ENCODE measurements around the gene FGFR3.

The FGFR3 gene

DNA sequence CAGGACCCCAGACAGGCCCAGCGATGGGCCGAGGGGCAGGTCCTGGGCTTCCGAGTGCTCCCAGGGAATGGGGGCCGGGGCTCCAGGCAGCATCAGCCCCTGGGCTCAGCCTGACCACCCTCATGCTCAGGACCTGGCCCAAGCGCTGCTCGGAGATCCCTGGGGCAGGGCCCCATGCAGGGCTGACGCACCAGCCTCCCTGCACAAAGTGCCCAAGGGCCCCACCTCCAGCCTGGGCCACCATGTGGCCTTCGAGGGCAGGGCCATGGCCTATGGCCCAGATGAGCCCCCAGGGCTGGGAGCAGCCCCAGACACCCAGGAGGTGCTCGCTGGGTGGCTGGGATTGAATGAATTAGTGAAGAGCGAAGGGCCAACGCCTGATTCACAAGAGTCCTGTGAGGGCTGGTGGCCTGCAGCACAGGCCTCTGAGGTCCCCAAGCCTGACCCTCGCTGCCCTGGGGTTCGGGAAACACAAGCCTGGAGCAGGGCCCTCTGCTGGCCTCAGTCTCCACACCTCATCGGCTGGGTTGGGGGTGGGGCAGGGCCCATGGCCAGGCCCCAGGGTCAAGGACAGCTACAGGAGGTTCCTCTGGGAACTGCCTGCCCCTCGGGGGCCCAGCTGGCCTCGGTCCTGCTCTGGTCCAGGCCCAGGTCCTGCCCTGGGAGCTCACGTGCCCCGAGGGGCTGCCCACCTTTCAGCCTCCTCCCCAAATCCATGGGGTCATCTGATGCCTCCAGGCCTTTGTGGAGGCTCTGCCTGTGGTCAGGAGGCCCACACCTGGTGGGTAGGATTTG is 13.3 kb upstream of the FGFR3 start:
- H3K4me3 ChIP-seq (ENCODE audit: control insufficient read depth, low read depth, low read length): no peak overlapping the region
- TF ChIP-seq, protein P1, sequence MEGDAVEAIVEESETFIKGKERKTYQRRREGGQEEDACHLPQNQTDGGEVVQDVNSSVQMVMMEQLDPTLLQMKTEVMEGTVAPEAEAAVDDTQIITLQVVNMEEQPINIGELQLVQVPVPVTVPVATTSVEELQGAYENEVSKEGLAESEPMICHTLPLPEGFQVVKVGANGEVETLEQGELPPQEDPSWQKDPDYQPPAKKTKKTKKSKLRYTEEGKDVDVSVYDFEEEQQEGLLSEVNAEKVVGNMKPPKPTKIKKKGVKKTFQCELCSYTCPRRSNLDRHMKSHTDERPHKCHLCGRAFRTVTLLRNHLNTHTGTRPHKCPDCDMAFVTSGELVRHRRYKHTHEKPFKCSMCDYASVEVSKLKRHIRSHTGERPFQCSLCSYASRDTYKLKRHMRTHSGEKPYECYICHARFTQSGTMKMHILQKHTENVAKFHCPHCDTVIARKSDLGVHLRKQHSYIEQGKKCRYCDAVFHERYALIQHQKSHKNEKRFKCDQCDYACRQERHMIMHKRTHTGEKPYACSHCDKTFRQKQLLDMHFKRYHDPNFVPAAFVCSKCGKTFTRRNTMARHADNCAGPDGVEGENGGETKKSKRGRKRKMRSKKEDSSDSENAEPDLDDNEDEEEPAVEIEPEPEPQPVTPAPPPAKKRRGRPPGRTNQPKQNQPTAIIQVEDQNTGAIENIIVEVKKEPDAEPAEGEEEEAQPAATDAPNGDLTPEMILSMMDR (IDR thresholded peaks at IDR 0.05; ENCODE audit: control insufficient read depth, insufficient read depth, low read depth, low read length, missing control alignments): no peak
- no peak for DNase-seq (ENCODE audit: low read depth)

DNA sequence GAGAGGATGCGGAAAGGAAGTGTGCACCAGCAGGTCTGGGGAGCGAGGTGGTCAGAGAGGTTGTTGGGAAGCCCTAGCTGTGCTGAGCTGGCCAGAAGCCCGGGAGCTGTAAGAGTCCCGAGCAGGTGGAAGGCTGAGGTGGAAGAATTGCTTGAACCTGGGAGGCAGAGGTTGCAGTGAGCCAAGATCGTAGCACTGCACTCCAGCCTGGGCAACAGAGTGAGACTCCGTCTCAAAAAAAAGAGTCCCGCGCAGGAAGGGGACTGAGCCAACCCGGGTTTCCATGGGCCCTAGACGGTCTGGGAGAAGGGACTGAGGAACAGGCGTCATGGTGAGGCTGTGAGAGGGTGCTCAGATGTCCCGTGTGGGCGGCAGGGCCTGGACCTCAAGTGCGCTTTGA is 12.7 kb upstream of the FGFR3 start:
- no peak for DNase-seq (ENCODE audit: low read depth)
- TF ChIP-seq, protein P1 (IDR thresholded peaks at IDR 0.05; ENCODE audit: control insufficient read depth, insufficient read depth, low read depth, low read length, missing control alignments): no peak
- no peak overlapping the region for H3K4me3 ChIP-seq (ENCODE audit: control insufficient read depth, low read depth, low read length)

DNA sequence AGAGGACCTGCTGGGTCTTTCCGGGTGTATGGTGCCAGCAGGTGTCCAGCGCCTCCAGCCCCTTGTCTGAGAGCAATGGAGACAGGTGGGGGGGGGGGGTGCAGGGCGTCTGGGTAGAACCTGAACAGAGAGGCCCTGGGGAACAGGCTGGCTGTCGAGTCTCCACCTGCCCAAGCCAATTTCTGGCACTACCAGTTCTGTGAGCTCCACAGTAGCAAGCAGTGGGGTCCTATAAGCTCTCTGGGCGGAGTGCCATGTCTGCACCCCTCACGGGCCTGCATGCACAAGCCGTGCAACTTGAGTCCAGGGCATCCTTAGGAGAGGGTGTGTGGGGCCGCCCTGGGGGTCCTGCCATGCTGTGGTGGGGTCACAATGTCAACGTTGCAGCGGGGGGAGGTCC is 10.1 kb upstream of the FGFR3 start:
- TF ChIP-seq, protein P1 (IDR thresholded peaks at IDR 0.05; ENCODE audit: control insufficient read depth, insufficient read depth, low read depth, low read length, missing control alignments): no peak
- H3K4me3 ChIP-seq (ENCODE audit: control insufficient read depth, low read depth, low read length): no peak overlapping the region

DNA sequence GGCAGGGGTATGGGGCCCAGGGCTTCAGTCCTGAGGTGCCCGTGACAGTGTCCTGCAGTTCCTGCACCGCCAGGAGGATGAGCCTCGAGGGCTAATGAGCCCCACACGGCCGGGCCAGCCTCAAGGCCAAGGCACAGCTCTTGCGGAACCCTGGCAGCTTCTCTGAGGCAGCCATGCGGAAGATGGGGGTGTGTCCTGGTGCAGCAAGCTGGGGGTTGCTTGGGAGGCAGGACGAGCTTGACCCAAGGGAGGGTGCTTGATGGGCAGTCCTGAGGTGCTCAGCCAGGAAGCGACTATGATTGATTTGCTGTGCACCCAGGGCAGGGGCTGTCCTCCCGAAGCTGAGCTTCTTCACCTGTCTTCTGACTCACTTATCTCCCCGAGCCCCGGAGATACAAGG is 9.1 kb upstream of the FGFR3 start:
- TF ChIP-seq, protein P1 (IDR thresholded peaks at IDR 0.05; ENCODE audit: control insufficient read depth, insufficient read depth, low read depth, low read length, missing control alignments): no peak
- no peak overlapping the region for H3K4me3 ChIP-seq (ENCODE audit: control insufficient read depth, low read depth, low read length)
- DNase-seq (ENCODE audit: low read depth): no peak

More for the DNA sequence above, 10.1 kb upstream of the FGFR3 start:
- no peak for DNase-seq (ENCODE audit: low read depth)

DNA sequence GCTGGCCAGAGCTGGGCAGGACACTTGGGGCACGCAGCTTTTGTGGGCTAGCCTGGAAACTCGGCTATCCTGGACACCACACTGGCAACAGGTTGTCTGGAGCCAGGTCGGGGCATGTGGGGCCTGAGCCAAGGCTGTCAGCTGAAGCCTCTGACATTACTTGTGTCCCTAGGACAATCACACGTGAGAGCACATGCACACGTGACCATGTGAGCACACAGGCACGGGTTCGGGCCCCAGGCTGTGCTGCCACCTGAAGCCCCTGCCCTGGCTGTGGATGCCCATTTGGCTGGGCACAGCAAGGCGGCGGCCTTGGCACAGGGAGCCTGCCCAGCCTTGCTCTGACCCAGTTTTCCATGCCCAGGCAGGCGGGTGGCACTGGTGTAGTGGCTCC is 8.7 kb upstream of the FGFR3 start:
- TF ChIP-seq, protein P1 (IDR thresholded peaks at IDR 0.05; ENCODE audit: control insufficient read depth, insufficient read depth, low read depth, low read length, missing control alignments): no peak
- DNase-seq (ENCODE audit: low read depth): no peak
- H3K4me3 ChIP-seq (ENCODE audit: control insufficient read depth, low read depth, low read length): no peak overlapping the region

DNA sequence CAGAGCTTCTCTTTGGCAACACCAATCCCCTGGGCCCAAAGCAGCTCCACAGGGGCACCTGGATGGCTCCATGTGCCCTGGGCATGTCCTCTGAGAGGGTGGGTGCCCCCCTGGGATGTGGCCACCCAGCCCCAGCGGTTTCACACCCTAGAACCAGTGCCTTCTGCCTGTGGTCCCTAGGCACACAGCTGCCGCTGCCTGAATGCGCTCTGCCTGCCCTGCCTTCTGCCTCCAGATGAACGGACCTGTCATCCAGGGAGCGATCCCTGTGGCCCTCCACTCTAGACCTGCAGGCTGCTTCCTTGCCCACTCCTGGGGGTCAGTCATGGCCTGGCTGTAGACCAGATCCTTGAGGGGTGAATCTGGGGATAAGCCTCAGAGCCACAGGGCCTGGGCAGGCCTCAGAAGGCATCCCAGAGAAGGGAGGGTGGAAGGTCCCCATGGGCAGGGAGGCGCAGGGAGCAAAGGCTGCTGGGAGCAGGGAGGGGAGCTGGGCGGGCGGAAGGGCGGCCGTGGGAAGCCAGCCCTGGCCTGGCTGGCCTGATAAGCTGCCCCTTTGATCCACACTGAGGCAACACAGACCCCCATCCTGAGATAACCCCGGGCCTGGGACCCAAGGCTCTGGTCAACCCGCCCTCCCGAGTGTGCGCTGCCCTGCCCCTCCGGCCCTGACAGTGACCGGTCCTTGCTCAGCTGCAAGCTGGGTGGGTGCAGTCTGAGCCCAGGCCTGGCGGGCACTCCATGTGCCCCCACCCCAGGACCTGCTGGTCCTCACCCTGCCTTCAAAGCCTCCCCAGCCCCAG is 8.1 kb upstream of the FGFR3 start:
- DNase-seq (ENCODE audit: low read depth): no peak
- TF ChIP-seq, protein P1 (IDR thresholded peaks at IDR 0.05; ENCODE audit: control insufficient read depth, insufficient read depth, low read depth, low read length, missing control alignments): no peak

More for the DNA sequence above, 8.1 kb upstream of the FGFR3 start:
- H3K4me3 ChIP-seq (ENCODE audit: control insufficient read depth, low read depth, low read length): no peak overlapping the region

Measured in AG09309 (cell line).